SHP77 (cell line): ENCODE data around the gene CNTNAP2.

Experiments used
- DNase-seq, 2 experiments: peaks; one replicate each; lab custom pipeline; 2025; lab: John Stamatoyannopoulos, UW

CNTNAP2 gene

GRCh38 chr7:146670532-146670931 lies 553.9 kb downstream of the CNTNAP2 start:
- DNase-seq, result no peak

DNA sequence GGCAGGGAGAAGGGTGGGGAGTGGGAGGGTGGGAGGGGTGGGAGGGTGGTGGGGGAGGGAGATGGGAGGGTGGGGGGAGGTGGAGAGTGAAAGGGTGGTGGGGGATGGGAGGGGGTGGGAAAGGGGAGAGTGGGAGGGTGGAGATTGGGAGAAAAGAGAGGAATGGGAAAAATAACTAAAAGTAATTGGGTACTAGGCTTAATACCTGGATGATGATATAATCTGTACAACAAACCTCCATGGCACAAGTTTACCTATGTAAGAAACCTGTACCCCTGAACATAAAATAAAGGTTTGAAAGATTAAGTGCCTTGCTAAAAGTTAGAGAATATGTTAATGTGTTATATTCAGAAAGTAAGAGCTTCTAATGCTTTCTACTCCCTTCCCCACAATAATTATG lies 564.9 kb downstream of the CNTNAP2 start:
- DNase-seq, result no peak

DNA sequence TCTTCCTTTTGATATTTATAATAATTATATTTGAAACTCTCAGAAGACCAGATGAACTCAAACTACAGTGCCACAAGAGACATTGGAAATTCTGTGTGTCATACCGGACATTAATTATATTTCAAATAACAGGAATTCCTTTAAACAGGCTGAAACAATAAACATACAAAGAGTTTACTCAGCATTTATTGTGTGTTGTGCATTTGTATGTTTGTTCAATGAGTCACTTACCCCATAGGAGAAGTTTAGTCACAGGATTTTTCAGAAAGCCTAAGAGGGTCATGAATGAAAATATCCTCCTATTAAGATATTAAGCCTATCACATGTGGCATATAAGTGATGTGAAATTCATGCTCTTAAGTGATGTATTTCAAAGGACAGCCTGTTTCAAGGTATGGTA lies 566.8 kb downstream of the CNTNAP2 start:
- no peak for DNase-seq

GRCh38 chr7:146690987-146691386 lies 574.4 kb downstream of the CNTNAP2 start:
- DNase-seq, result no peak

GRCh38 chr7:146698995-146699610 lies 582.5 kb downstream of the CNTNAP2 start:
- DNase-seq, result no peak

GRCh38 chr7:146700015-146700560 lies 583.5 kb downstream of the CNTNAP2 start:
- peak; percentile 78 for DNase-seq

GRCh38 chr7:146701166-146701565 lies 584.6 kb downstream of the CNTNAP2 start:
- peak; percentile 87 to 91 for DNase-seq

DNA sequence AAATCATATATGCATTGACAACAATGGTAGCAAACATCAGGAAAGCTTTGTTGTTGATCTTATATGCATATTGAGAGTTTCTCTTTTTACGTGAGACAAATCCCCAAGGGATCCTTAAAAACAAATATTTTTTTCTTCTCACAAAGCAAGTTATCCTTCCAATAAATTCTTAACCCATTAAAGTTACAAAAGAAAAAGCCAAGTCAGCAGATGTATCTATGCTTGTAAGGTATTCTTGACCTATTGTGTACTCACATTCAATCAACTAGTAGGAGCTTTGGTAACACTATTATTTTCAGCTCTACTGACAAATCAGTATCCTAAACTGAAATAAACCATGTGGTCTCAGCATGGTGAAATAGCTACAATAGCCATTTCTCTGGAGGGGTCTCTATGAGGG lies 586.3 kb downstream of the CNTNAP2 start:
- no peak for DNase-seq

- DNase-seq, result no peak
Measured at GRCh38 chr7:146709451-146710027, 592.9 kb downstream of the CNTNAP2 start.

- no peak for DNase-seq
Measured at GRCh38 chr7:146713205-146713604, 596.6 kb downstream of the CNTNAP2 start.

DNA sequence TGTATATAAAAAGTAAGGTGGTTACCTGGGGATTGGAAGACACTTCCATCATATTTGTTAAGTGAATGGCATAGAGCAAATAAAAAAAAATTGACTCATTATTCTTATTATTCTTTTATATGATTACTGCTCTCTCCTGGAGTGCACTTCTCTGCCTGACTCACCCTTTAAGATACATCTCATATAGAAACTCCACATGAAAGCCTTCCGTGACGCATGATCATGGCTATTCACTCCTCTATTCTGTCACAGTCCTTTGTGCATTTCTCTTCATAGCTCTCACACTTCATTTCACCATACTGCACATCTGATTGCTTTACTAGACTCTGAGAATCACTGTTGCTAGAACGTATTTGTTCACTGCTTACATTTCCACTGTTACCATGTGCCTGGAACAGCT lies 597.3 kb downstream of the CNTNAP2 start:
- no peak for DNase-seq

DNA sequence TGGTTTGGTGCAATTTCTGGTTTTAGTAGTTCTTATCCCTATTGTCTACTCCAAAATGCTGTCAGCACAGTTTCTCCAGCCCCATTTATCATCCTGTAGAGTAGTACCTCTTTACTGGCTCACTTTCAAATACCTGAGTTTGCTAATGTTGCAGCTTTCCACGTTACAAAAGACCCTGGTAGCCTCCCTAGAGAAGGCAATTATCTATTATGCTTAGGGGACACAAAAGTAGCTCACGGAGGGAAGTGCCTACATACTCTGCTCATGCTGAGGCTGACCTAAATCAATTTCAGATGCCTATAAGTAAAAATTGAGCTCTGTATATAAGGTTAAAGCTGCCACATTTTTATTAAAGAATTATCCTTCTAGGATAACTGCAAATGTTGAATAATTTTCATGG lies 603.6 kb downstream of the CNTNAP2 start:
- DNase-seq, result no peak

DNA sequence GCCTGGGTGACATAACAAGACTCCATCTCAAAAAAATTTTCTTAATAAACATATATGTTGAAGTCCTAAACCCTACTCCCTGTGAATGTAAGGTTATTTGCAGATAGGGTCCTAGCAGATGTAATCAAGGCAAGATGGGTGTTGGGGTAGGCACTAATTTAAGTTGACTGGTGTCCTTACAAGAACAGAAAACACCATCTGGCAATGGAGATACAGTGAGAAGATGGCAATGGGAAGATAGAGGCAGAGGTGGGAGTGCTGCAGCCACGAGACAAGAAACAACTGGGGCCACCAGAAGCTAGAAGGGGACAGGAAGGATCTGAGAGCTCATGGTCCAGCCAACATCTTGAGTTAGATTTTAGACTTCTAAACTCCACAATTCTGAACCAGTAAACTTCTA lies 606.4 kb downstream of the CNTNAP2 start:
- DNase-seq, result no peak

- DNase-seq, result no peak
Measured at GRCh38 chr7:146725520-146725919, 608.9 kb downstream of the CNTNAP2 start.

GRCh38 chr7:146728141-146728540 lies 611.5 kb downstream of the CNTNAP2 start:
- DNase-seq, result no peak

- DNase-seq, result no peak
Measured at GRCh38 chr7:146728611-146729010, 612.0 kb downstream of the CNTNAP2 start.

- DNase-seq, result no peak
Measured at GRCh38 chr7:146731185-146731584, 614.6 kb downstream of the CNTNAP2 start.

GRCh38 chr7:146735992-146736391 lies 619.4 kb downstream of the CNTNAP2 start:
- no peak for DNase-seq

DNA sequence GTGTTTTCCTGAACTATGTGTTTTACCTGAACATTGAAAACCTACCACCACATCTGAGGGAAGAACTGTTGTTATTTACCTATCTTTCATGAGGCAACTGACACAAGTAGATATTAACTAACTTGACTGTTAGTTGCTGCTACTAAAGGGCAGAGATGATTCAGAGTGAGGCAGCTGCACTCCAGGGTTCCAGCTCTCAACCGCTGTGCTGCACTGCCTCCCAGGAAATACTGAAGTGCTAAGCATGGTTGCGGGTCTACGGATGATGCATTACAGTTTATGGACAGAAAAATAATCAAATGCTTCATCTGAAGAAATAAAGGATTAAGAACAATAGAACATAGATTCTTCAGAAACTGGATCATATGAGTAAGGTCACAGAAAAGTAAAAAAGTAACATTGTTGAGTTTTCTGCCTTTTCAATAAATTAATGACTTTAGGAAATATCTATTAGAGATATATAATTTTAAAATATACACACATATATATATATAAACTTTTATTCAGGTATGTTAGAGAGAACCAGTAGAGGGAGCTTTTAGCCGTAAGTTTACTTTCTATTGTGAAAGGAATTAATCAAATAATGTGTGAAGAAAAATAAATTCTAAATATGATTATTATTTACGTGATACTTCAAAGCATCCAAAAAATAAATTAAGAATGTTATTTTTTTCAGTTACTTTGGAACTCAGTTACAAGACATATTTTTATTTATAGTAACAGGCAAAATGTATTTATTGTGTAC lies 620.0 kb downstream of the CNTNAP2 start:
- DNase-seq, result peak; percentile 5 to 37

DNA sequence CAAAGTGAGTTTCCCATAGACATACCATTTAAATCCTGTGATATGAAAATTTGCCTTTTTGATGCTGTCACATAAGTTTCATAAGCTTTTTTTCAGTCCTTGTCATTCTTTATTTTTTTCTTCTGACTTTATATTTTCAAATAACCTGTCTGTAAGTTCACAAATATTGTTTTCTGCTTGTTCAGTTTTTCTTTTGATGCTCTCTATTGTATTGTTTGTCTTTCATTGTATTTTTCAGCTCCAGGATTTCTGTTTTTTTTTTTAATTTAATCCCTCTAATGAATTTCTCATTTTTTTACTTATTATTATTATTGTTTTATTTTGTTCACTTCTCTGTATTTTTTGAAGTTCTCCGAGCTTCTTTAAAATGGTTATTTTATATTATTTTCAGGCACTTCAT lies 623.4 kb downstream of the CNTNAP2 start:
- no peak for DNase-seq

GRCh38 chr7:146741911-146742310 lies 625.3 kb downstream of the CNTNAP2 start:
- no peak for DNase-seq

- no peak for DNase-seq
Measured at GRCh38 chr7:146754385-146754784, 637.8 kb downstream of the CNTNAP2 start.

DNA sequence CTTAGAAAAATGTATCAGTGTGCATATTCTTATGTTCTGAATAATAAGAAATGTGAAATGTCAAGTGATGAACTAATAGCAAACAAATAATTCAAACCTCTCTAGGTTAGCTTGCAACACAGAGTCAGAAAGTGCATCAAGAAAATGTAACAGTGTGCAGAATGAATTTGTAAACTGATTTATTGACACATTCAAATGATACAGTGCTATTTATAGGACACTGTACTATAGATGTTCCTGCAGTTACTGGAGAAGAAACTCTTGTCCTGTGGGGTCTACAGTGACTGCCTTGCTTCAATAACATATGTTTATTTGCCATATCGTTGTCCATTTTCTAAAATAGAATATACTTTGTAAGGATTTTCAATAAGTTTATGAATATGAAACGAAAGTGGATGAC lies 639.0 kb downstream of the CNTNAP2 start:
- DNase-seq, result no peak
